Measurements from ENCODE around the gene DMPK. TPM values are rescaled to one million over a fixed set of nuclear protein-coding genes. Genes with fewer than 3 reads are reported as not detected.
A peak's percentile ranks its signal among the peaks of the same experiment; 100 is the strongest.
"Not testable (repeated sequence)": the region's sequence is repeated elsewhere in the genome, so short reads cannot be mapped to it uniquely, and the experiment has no call there.

The DMPK gene
- total RNA-seq, 1 donor from 2014 or later, result 29.0 TPM

DNA sequence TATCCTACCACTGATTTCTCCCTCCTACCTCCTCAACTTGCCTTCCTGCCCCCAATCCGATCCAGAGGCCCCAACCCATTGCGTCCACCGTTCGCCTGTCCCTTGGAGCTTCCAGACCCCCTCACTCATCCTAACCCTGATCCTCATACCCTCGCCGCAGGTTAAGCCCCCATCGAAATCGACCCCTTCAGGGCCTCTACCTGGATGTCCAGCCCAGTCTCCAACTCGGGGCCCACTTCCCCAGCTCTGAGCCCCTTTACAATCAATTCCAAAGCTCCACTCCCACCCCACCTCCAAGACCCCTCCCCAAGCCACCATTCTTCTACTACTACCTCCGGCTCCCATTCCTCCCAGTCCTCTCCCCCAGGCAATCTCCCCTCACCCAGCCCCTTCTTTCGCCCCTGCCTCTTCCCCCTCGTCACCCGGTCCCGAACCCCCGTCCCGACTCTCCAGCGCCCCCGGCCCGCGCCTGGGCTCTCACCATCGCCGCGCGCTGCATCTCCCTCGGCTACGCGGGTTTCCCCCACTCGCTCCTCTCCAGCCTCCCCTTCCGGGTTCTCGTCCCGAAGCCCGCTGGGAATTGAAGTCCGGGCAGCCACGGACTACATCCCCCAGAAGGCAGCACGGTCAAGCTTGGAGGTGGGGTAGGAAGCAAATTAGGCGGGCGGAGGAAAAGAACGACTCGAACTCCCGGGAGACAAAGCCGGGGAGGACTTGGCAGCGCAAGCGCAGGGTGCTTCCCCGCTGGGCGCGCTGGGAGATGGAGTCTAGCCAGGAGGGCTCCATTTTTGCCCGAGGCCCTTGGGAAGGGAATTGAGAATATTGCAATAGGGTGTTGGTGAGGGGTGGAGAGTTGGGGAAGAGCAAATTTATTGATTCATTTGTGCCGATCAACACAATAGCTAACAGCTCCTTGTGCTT, 51.7 kb downstream of the DMPK start, which contains the start of gene FBXO46:
Gene FBXO46, minus strand, starts transcription at position 529 of the 921 bp plus-strand sequence. CDS start 17,401 bp downstream, outside the sequence.
- H3K9me3 ChIP-seq, result no peaks in the 10 kb centered on the region
- intact Hi-C loops (cut with DNase I), result no loop called here
- TF ChIP-seq POLR2A (IDR thresholded peaks at IDR 0.05), result peak in 1 of 2 donors; percentile 62
- peak; percentile 92 to 100 for TF ChIP-seq POLR2AphosphoS5 (IDR thresholded peaks at IDR 0.05; ENCODE audit: insufficient read depth in 1 of 2, low read depth in 1 of 2)
- TF ChIP-seq, protein P1, sequence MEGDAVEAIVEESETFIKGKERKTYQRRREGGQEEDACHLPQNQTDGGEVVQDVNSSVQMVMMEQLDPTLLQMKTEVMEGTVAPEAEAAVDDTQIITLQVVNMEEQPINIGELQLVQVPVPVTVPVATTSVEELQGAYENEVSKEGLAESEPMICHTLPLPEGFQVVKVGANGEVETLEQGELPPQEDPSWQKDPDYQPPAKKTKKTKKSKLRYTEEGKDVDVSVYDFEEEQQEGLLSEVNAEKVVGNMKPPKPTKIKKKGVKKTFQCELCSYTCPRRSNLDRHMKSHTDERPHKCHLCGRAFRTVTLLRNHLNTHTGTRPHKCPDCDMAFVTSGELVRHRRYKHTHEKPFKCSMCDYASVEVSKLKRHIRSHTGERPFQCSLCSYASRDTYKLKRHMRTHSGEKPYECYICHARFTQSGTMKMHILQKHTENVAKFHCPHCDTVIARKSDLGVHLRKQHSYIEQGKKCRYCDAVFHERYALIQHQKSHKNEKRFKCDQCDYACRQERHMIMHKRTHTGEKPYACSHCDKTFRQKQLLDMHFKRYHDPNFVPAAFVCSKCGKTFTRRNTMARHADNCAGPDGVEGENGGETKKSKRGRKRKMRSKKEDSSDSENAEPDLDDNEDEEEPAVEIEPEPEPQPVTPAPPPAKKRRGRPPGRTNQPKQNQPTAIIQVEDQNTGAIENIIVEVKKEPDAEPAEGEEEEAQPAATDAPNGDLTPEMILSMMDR (IDR thresholded peaks at IDR 0.05), result no peak
- peak within 1 kb of the TSS; percentile 68 for H3K27ac ChIP-seq
- DNase-seq (ENCODE audit: extremely low spot score in 2 of 2), result peak in 1 of 2 donors; percentile 96
- H3K36me3 ChIP-seq, result no peaks in the 10 kb centered on the region
- peak within 1 kb of the TSS; percentile 63 to 83 for H3K4me3 ChIP-seq
- peaks cover 31% of the 10 kb centered on the region for H3K4me1 ChIP-seq
- no peaks in the 10 kb centered on the region for H3K27me3 ChIP-seq

GRCh38 chr19:45729800-45730290, 52.4 kb downstream of the DMPK start:
- DNase-seq (ENCODE audit: extremely low spot score in 2 of 2), result no peak
- Histone ChIP-seq H3K4me1 (peaks cover 34% of the 10 kb centered on the region), H3K27me3 (no peaks in the 10 kb centered on the region), H3K9me3 (no peaks in the 10 kb centered on the region), H3K4me3 (peak overlapping the region; percentile 63 to 83), H3K36me3 (no peaks in the 10 kb centered on the region), H3K27ac (peak overlapping the region; percentile 68)
- TF ChIP-seq POLR2AphosphoS5 (IDR thresholded peaks at IDR 0.05; ENCODE audit: insufficient read depth in 1 of 2, low read depth in 1 of 2) (no peak), POLR2A (IDR thresholded peaks at IDR 0.05) (no peak)
- TF ChIP-seq, protein P1 (IDR thresholded peaks at IDR 0.05), result no peak
- intact Hi-C loops (cut with DNase I), result no loop called here

DNA sequence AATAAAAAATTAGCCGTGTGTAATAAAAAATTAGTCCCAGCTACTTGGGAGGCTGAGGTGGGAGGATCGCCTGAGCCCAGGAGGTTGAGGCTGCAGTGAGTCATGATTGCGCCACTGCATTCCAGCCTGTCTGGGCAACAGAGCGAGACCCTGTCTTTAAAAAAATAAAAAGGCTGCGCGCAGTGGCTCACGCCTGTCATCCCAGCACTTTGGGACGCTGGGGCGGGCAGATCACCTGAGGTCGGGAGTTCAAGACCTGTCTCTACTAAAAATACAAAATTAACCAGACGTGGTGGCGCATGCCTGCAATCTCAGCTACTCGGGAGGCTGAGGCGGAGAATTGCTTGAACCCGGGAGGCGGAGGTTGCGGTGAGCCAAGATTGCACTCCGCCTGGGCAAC, 53.6 kb downstream of the DMPK start:
- H3K27me3 ChIP-seq; H3K36me3 ChIP-seq; intact Hi-C loops (cut with DNase I); H3K27ac ChIP-seq; H3K4me3 ChIP-seq; H3K9me3 ChIP-seq; DNase-seq (ENCODE audit: extremely low spot score in 2 of 2): not testable (repeated sequence)
- peaks cover 34% of the 10 kb centered on the region for H3K4me1 ChIP-seq

DNA sequence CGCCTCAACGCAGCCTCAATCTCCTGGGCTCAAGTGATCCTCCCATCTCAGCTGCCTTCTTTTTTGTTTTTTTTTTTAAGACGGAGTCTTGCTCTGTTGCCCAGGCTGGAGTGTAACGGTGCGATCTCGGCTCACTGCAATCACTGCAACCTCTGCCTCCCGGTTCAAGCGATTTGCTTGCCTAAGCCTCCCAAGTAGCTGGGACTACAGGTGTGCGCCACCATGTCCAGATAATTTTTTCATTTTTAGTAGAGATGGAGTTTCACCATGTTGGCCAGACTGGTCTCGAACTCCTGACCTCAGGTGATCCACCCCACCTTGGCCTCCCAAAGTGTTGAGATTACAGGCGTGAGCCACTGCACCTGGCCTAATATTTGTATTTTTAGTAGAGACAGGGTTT, 62.2 kb downstream of the DMPK start:
- H3K9me3 ChIP-seq; intact Hi-C loops (cut with DNase I); DNase-seq (ENCODE audit: extremely low spot score in 2 of 2); H3K36me3 ChIP-seq; H3K4me3 ChIP-seq; H3K27me3 ChIP-seq: not testable (repeated sequence)
- Histone ChIP-seq H3K4me1 (peaks cover 28% of the 10 kb centered on the region), H3K27ac (peak overlapping the region; percentile 10)

Other genes starting within 250 kb of the DMPK start
- 6.6 TPM for gene OPA3, start 197.7 kb downstream of the DMPK start, total RNA-seq
- gene GPR4, start 180.3 kb downstream of the DMPK start, total RNA-seq, result 3.4 TPM
- 74.9 TPM for gene EML2, start 143.1 kb downstream of the DMPK start, total RNA-seq
- gene GIPR, start 114.3 kb downstream of the DMPK start, total RNA-seq, result 3.4 TPM
- gene SNRPD2, start 90.5 kb downstream of the DMPK start, total RNA-seq, result 180 TPM
- 4.7 TPM for gene QPCTL, start 89.8 kb downstream of the DMPK start, total RNA-seq
- 23.8 TPM for gene FBXO46, start 51.6 kb downstream of the DMPK start, total RNA-seq
- gene MEIOSIN, start 49.1 kb downstream of the DMPK start, total RNA-seq, result not detected
- 20.6 TPM for gene SIX5, start 13.2 kb downstream of the DMPK start, total RNA-seq
- gene DMWD, start 10.4 kb upstream of the DMPK start, total RNA-seq, result 31.2 TPM
- not detected for gene RSPH6A, start 32.8 kb upstream of the DMPK start, total RNA-seq
- 43.2 TPM for gene SYMPK, start 80.7 kb upstream of the DMPK start, total RNA-seq
- gene FOXA3, start 81.8 kb upstream of the DMPK start, total RNA-seq, result not detected
- gene IRF2BP1, start 103.7 kb upstream of the DMPK start, total RNA-seq, result 32.2 TPM
- gene MYPOP, start 120.1 kb upstream of the DMPK start, total RNA-seq, result 13.8 TPM
- gene NANOS2, start 132.3 kb upstream of the DMPK start, total RNA-seq, result not detected
- 1.5 TPM for gene NOVA2, start 191.4 kb upstream of the DMPK start, total RNA-seq
- gene CCDC61, start 213.0 kb upstream of the DMPK start, total RNA-seq, result 36.3 TPM
- not detected for gene PGLYRP1, start 240.6 kb upstream of the DMPK start, total RNA-seq